SW480 (cell line): ENCODE results near the gene XXYLT1.
A peak's percentile ranks its signal among the peaks of the same experiment; 100 is the strongest.

Source experiments
- DNase-seq: peaks from one replicate; pipeline ENCODE4 v3.0.0-alpha.2; 2016; ENCODE audit warnings: low spot score

Gene XXYLT1

DNA sequence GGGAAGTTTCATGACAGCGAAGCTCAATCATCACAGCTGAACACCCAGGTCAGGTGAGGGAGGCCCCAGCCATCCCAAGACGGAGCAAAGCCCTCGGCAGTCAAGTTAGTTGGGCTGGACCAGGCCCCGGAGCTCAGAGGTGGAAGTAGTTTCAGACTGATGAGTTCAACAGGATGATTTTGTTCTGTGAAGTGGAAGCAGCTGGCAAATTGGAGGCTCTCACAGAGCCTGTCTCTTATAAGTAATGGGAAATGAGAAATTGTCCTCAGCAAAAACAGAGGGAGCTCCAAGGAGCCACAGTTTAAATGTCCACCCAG, 245.1 kb downstream of the XXYLT1 start:
- DNase-seq = no peak

- no peak for DNase-seq
Measured at GRCh38 chr3:195025056-195025883, 245.7 kb downstream of the XXYLT1 start.

GRCh38 chr3:195023989-195024388, 247.0 kb downstream of the XXYLT1 start:
- DNase-seq = no peak

DNA sequence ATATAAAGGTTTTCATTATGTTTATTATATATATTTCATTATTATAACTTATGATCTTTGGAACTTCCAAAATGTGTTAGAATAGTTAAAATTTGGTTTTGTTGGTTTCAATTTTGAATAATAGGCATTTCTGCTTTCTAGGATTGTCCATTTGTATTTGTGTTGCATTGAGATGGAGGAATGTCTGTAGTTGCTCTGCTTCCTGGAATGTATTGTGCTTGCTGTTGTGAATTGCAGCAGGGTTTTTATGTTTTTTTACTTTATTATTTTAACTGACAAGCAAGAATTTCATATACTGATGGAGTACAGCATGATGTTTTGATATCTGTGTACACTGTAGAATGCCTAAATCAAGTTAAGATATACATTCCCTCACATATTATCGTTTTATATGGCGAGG, 247.4 kb downstream of the XXYLT1 start:
- DNase-seq = no peak

DNA sequence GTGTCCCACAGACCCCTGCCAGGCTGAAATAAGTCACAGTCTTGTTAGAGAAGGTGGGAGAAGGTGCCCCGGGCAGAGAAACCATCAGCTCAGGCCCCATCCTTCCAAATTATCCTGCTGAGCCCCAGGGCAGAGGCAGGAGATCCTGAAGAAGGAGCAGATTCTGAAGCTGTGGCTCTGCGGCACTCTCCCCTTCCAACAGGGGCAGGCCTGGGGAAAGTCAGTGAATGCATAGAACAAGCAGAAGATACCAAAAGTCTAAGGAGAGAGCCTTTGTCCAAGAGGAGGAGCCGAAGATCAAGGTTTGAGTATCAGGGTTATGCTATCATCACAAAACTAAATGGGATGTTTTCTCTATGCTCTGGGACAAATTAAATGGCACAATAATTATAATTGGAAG, 249.3 kb downstream of the XXYLT1 start:
- DNase-seq = no peak

- DNase-seq = peak; percentile 56
Measured at GRCh38 chr3:195020921-195021320, 250.0 kb downstream of the XXYLT1 start.

- no peak for DNase-seq
Measured at GRCh38 chr3:195020185-195020584, 250.8 kb downstream of the XXYLT1 start.

DNA sequence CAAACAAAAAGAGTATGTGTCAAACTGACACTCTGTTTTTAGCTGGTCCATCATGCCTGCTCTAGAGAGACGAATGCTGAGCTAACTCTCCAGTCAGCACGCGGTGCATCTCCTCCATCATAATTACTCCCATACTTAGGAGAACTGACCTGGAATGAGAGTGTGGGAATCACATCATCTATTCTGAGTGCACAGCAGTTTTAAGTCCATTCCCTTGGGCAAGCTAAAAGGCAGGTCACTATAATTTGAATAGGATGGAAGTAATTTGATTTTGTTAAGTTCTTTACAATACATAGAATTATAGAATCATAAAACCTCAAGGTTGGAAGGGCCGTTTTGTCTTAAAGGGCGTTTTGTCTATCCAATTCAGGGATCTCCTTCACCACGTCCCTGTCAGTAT, 251.6 kb downstream of the XXYLT1 start:
- no peak for DNase-seq
